GM18517 (cell line): ENCODE measurements around the gene OGN.
"Not testable (repeated sequence)": the region's sequence is repeated elsewhere in the genome, so short reads cannot be mapped to it uniquely, and the experiment has no call there.

Experiments used
- ATAC-seq: cut with Tn5 transposase; IDR thresholded peaks from one replicate; pipeline ENCODE4 v1.9.1; 2021; ENCODE audit warnings: mild to moderate bottlenecking, moderate library complexity; ENCODE audit not compliant: unreplicated experiment

Gene OGN, protein sequence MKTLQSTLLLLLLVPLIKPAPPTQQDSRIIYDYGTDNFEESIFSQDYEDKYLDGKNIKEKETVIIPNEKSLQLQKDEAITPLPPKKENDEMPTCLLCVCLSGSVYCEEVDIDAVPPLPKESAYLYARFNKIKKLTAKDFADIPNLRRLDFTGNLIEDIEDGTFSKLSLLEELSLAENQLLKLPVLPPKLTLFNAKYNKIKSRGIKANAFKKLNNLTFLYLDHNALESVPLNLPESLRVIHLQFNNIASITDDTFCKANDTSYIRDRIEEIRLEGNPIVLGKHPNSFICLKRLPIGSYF

DNA sequence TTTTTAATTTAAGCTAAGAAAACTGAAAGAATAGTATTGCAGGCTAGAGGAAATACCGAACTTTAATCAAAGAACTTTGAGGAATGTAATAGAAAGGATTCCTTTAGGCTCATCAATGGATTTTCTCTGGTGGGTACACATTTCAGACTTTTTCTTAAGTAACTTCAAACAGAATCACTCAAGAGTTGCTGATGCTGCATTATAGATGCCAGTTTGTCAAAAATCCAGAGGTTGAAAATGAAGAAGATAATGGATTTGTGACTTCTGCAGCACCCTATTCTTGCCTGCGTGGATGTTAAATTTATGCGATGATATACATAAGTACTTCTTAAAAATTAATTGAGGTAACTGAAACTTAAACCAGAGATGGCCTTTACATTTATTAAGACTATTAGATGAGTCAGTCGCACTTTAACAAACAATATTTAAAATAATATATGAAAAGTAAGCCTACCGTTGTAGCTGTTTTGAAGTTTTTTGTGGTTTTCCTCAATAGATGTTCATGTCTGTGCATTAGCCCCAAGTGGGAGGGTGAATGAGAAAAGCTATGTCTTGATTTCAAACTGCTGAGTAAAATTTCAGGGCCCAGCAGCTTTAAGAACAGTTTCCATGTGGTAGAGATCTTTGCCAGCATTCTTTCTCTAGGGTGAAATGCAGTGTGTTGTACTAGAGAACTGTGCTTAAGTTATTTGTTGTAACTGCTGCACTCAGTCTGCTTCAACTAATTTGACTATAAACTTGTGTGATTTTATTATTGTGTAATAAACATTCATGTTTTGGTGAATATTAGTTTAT is at the start of gene OGN:
OGN (minus strand) TSS at position 537 of the 795 bp plus-strand sequence. CDS start 1,171 bp downstream, outside the sequence.
- no peak for ATAC-seq

DNA sequence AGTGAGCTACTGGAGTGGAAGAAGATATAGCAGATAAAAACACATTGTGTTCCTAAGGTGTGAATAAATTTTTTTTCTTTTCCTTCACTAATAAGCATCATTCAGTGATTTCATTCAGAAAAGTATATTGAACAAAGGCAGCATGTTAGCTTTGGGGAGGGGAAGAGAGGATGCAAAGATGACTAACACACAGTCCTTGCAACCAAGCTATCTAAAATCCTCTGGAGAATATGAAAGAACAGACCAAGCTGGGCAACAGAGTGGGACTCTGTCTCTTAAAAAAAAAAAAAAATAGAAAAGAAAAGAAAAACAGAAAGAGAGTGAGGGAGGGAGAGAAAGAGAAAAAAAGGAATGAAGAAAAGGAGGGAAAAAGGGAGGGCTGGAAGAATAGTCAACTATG is 42.2 kb upstream of the OGN start:
- no peak for ATAC-seq

DNA sequence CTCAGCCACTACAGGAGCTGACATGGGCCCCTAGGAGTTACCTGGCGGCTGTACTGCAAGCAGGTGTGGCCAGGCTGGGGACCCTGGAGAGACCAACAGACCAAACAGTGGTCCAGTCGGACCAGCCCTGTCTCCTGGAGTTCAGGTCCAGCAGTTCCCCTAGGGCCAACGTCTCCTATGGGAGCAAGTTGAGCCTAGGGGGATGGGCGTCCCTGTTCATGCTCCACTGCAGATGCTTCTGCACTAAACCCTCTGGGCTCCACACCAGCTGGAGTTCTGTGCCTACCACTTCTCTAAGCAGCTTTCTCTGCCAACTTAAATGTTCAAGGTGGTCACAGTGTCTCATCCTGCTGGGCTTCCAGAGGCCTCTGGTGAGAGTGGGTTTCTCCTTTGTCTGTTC is 40.5 kb upstream of the OGN start:
- no peak for ATAC-seq

DNA sequence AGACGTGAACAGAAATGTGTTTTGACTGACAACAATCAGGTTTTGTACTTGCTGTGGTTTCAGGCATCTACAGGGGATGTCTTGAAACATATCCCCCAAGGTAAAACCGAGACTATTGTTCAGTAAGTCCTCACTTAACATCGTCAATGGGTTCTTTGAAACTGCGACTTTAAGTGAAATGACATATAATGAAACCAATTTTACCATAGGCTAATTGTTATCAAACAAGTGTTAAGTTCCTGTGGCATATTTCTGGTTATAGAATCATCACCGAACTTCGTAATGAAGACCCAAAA is 36.3 kb upstream of the OGN start:
- no peak for ATAC-seq

DNA sequence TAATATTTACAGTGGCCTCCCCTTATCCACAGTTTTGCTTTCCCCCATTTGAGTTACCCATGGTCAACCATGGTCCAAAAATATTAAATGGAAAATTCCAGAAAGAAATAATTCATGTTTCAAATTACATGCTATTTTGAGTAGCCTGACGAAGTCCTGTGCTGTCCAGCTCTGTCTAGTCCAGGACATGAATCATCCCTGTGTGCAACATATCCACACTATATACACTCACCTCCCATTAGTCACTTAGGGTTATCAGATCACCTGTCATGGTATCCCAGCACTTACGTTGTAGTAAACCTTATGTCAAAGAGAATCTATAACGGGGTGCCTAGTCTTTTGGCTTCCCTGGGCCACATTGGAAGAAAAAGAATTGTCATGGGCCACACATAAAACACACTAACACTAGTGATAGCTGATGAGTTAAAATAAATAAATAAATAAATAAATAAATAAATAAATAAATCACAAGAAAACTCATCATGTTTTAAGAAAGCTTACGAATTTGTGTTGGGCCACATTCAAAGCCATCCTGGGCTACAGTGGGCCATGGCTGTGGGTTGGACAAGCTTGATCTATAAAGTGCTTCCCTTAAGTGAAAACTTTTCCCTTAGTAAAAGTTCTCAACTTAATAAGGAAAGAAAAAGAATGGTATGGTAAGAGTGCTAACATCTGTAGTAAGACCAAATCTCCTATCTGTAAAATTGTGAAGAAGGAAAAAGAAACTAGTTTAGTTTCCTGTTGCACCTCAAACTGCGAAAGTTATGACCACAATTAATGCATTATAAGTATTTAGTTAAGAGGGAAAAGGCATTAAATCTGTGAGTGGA is 35.8 kb upstream of the OGN start:
- ATAC-seq, result no peak

DNA sequence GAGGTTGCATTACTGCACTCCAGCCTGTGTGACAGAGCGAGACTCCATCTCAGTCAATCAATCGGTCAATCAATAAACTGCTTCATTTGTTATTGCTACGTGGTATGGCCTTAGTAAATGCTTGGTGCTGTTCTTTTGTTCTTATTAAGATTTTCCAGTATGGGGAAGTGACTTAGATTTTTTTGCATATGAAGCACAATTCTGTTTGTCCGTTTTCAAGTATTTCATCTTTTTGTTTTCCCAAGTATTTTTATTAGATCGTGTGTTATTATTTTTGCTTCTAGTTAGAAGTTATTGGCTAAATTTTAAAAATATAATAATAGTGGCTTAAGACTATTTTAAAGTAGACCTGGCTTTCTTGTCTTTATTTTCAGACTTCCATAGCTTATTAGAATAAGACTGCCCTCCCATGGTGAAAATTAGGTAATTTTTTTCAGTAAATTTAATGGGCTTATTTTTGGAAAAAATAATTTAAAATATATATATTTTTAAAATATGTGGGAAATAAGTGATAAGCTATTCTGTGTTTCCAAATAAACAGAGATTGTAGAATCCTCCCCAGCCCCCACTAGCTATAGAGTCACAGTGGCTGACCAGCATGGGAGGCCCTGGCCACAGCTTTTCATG is 34.6 kb upstream of the OGN start:
- no peak for ATAC-seq

DNA sequence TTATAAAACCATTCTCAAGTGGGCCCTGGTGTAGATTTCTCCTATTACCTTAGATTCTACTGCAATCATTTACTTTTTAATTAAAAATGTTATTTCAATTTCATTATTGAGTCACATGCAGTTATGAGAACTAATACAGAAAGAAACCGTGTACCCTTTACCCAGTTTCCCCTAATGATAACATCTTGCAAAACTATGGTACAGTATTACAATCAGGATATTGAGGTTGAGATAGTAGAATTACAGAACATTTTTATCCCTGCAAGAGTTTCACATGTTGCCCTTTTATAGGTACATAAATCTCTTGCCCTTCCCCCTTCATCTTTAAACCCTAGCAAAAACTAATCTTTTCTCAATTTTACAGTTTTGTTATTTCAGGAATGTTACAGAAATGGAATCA is 30.9 kb upstream of the OGN start:
- ATAC-seq, result no peak

DNA sequence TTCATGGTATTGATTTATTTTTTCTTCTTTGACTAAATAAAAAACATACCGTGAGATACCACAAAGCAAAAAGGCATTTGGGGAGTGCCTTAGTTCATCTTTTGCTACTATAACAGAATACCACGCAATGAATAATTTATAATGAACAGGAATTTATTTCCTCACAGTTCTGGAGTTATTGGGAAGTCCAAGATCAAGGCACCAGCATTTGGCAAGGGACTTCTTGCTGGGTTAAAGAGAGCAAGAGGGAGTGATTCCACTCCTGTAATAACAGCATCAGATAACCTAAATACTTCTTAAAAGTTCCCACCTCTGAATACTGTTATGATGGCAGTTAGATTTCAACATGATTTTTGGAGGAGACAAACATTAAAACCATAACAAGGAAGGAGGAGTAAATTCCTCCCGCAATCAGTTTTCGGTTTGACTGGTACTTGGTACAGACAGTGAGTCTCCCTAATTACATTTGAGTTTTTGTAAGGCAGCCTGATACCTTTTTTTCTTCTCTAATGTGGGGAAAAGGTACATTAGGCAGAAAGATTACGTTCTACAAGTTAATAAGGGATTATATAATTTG is 28.7 kb upstream of the OGN start:
- no peak for ATAC-seq

DNA sequence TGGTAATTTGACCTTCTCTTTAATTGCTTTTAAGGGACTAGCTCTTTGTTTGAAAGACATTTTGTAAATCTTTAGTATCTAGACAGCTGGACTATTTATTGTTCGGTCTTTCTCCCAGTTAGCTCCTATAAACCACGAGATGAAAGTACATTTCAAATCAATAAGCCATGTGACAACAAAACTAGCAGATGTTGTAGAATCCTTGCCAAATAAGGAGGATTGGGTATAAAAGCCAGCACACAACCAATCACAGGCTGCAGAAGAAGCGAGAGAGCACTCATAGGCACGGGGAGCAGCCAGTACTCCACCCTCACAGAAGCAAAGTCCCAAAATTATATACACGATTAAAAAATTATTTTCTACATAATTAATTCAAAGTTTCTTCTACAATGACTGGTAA is 28.0 kb upstream of the OGN start:
- no peak for ATAC-seq

DNA sequence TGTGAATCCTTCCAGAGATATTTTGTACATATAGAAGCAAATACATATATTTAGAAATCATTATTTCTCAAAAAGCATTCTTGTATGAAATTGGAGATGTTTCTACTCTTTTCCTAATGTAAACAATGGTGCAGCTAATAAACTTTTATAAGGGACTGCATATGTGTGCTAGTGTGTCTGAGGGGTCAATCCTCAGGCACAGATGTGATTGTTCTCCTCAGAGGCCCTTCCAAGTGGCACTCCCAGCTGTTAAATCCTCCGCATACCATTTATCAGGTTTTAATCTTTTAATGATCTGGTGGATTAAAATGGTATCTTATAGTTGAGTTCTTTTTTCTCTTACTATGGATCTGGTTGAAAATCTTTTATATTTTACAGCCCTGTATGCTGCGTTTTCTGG is 25.5 kb upstream of the OGN start:
- no peak for ATAC-seq

DNA sequence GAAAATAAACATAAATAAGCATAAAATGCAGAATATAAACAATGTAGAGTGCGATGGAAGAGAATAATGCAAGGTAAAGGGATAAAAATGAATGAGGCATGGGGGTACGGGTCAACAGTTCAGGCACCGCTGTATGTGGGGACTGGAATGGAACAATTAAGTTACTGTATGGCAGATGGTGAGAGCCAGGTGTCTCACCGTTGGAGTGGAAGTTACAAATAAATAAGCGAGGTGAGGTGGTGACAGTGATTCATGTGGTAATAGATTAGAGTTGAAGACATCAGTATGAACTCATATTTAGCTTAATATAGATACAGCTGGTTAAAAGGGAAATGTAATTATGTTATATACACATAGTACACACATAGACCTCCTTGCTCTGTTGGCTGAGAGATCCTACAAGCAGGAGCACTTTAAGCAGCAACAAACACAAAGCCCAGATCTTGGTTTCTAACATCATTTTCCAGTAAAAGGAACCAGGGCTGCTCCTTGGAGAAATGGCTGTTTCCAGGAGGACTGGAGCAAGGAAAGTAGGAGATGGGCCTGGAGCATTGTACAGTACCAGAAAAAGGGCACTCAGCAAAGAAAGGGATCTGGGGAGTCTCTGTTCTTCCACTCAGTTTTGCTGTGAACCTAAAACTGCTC is 22.2 kb upstream of the OGN start:
- ATAC-seq, result no peak

DNA sequence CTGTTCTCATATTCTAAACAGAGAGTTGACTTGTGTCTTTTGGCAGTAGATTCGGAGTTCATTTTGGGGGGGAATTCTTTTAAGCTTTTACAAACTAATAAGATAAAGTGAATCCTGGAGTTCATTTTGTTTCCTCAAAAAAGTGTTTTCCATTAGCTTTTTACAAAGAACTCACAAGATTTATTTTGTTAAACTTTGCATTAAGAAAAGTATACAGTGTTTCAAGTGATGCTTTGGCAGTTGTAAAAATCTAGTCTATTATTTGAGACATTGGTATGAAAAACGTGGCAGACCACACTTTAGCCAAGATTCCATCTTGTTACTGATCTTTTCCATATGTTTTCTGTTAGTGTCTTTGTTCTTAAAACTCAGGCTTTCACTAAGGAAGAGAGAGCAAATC is 21.1 kb upstream of the OGN start:
- ATAC-seq, result no peak

DNA sequence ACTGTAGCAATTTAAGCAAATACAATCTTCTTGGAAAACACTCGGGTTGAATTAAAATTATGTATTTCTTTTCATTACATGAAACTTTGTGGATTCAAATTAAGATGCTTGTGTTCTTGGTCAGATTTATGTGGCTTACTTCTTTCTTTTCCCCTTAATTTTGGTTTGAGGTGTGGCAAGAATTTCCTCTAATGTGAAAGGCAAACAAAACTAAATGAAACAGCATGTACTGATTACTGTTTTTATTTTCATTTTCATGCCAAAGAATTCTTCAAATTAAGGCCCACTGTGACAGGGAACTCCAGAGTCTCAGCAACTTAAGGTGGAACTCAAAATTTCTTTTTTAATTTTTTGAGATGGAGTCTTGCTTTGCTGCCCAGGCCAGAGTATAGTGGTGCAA is 20.0 kb upstream of the OGN start, which contains the start of gene OMD:
OMD (minus strand) TSS at position 132 of the 400 bp plus-strand sequence. CDS start 6,913 bp downstream, outside the sequence.
- ATAC-seq, result no peak

DNA sequence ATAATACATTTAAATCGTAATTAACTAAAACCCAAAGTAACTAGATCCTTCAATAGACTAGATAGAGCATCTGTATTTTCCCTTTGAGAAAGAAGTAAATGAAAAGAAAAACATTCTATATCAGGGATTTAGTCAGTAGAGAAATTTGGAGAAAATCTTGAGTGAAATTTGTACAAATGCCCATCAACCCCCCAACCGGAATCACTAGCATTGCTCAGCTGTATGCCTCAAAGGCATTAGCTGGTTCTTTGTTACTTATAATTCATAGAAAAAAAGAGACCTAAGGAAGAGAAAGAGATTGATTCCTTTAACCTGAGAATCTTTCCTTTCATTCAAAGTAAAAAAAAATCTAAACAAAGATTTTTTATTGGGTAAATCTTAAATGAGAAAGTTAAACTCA is 19.2 kb upstream of the OGN start:
- ATAC-seq, result no peak

DNA sequence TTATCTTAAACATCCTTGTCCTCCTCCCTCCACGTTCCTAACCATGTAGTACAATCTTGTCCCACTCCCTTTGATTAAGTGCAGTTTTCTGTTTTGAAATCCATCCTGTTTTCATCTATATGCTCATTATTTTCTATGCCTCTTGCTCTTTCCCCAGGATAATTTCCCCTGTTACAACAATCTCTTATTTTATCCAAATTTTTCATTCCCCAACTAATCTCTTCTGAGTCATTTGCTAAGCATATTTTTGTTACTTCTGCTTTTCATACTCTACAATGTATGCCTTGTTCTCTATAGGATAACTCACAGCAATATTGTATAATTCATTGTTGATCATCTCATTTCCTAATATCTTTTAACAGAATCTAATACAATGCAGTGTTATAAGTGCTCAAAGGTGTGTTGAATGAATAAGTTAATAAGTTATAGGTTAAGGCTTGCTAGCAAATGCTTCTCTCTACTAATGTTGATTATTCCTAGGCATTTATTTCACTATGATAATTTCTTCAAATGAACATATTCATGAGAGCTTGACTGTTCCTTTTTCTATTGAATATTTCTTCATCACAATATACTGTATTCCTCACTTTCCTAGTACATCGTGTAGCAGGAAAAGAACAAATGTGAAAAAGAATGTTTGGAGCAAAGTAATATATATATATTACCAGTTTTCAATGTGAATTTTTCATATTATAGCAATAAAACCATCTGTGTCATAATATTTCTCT is 18.4 kb upstream of the OGN start:
- ATAC-seq, result no peak

DNA sequence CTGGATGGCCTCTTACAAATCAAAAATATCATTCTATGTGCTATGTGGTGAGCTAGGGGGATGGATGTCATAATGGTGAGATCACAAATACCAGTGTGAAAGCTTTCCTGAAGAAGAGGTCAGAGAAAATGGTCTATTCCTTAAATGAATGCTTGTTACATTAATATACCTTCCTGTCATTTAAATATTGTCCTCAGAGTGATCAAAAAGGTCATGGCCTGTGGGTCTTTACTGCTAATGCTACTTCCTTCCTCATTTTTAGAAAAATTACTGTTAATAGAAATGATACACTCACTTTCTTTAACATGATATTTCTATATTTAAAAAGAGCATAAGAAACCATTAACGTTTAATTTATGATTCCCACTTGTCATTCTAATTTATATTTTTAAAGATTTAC is 10.2 kb upstream of the OGN start:
- no peak for ATAC-seq

DNA sequence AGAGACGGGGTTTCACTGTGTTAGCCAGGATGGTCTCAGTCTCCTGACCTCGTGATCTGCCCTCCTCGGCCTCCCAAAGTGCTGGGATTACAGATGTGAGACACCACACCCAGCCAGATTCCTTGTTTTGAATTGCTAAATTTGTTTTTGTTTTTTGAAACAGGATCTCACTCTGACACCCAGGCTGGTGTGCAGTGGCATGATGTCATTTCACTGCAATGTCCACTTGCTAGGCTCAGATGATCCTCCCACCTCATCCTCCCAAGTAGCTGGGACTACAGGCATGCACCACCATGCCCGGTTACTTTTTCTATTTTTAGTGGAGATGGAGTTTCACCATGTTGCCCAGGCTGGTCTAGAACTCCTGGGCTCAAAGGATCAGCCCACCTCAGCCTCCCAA is 6.8 kb upstream of the OGN start:
- not testable (repeated sequence) for ATAC-seq

DNA sequence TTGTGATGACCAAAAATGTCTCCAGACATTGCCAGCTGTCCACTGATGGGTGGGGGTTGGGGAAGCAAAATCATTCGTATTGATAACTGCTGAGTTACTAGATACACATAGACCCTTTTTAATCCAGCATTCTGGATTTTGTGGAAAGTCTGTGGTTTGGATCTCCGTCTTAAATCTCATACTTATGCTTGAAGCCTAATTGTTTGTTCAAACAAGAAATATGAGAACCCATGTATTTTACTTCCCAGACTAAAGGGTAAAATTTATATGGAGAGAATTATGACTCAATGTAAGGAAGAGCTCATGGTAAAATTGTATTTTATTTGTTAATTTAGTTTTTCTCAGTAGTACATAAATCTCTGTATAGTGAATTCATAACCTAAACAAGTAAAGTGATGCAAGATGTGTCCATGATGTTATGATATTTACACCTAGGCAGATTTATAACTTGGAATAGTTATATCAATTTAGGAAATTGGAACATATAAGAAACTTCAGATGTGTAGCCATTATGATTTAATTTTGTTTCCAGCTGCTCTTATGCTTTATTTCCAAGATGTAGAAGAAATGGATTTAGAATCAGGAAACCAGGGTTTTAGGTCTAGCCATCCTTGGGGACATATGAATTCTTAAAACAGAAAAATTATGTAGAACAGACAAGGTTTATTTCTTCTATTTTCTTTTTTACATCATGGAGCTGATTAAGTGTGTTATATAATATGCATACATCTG is 4.5 kb upstream of the OGN start:
- ATAC-seq, result no peak

DNA sequence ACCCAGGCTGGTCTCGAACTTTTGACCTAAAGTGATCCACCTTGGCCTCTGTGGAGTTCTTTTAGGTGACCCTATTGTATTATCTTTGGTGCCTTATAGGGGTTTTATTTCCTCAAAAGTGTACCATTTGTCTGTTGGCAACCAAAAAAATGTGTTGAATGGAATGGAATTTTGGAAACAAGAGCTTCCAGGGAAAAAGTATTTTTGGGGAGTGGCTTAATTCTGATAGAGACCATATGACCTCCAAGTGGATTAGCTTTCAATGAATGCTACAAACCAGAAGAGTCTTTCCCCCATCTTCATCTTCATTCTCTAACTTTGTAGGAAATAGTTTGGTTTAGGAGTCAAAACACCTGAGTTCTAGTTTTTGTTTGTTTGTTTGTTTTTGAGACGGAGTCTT is 3.4 kb upstream of the OGN start:
- no peak for ATAC-seq
